PC-3 (cell line): ENCODE data around the gene LPCAT1. TPM values are rescaled to one million over a fixed set of nuclear protein-coding genes. Genes with fewer than 3 reads are reported as not detected.
"Not testable (repeated sequence)": the region's sequence is repeated elsewhere in the genome, so short reads cannot be mapped to it uniquely, and the experiment has no call there.

Experiments
- ATAC-seq: fragments of 200-7000 bp; cut with Tn5 transposase; 2 replicates; pipeline ENCODE4 v1.9.1; 2020; ENCODE audit warnings: mild to moderate bottlenecking, moderate library complexity
- BruUV-seq: library from RNA; stranded (reverse); fragments of 400-500 nt; replicated peaks from 2 replicates; lab custom pipeline; 2021; lab: Mats Ljungman, UMichigan
- CTCF ChIA-PET: fragments of 300-600 bp; sonication (Branson Sonifier 250); formaldehyde crosslinking; loops from one replicate; lab custom pipeline; 2022; ENCODE audit warnings: antibody characterized with exemption; lab: Charles Lee
- POLR2A ChIA-PET: fragments of 300-600 bp; sonication (Branson Sonifier 250); formaldehyde crosslinking; loops from one replicate; lab custom pipeline; 2022; ENCODE audit warnings: antibody characterized with exemption; ENCODE audit not compliant: unreplicated experiment; lab: Charles Lee
- DNase-seq: peaks from one replicate; pipeline ENCODE4 v3.0.0-alpha.2; 2015
- H2AFZ ChIP-seq: fragments of 300-600 bp; sonication (generic); 2 replicates; pipeline ENCODE4 v1.6.0; 2016; ENCODE audit warnings: antibody characterized with exemption, low read length
- H3F3A ChIP-seq: fragments of 300-600 bp; sonication (generic); one replicate; pipeline ENCODE4 v1.6.0; 2017; ENCODE audit warnings: antibody characterized with exemption, low read length, control low read depth, mild to moderate bottlenecking; ENCODE audit not compliant: unreplicated experiment
- H3K27ac ChIP-seq: fragments of 300-600 bp; sonication (generic); 2 replicates; pipeline ENCODE4 v1.5.1; 2016; ENCODE audit warnings: mild to moderate bottlenecking, low read length
- H3K27me3 ChIP-seq: fragments of 300-600 bp; sonication (generic); 2 replicates; pipeline ENCODE4 v1.6.1; 2016; ENCODE audit warnings: low read length, mixed read lengths
- H3K36me3 ChIP-seq: fragments of 300-600 bp; sonication (generic); 2 replicates; pipeline ENCODE4 v1.6.1; 2016; ENCODE audit warnings: low read depth, mixed run types, low read length, mixed read lengths
- H3K4me1 ChIP-seq: fragments of 300-600 bp; sonication (generic); 2 replicates; pipeline ENCODE4 v1.5.1; 2016; ENCODE audit warnings: low read length; ENCODE audit not compliant: insufficient read depth
- H3K4me2 ChIP-seq: fragments of 300-600 bp; sonication (generic); 2 replicates; pipeline ENCODE4 v1.6.0; 2016; ENCODE audit warnings: low read length
- H3K4me3 ChIP-seq: fragments of 300-600 bp; sonication (generic); 2 replicates; pipeline ENCODE4 v1.5.1; 2016; ENCODE audit warnings: mild to moderate bottlenecking, low read length, mixed read lengths
- H3K79me2 ChIP-seq: fragments of 300-600 bp; sonication (generic); 2 replicates; pipeline ENCODE4 v1.6.1; 2017; ENCODE audit warnings: low read length, mixed read lengths
- H3K9ac ChIP-seq: fragments of 300-600 bp; sonication (generic); 2 replicates; pipeline ENCODE4 v1.6.0; 2016; ENCODE audit warnings: mild to moderate bottlenecking, low read length
- H3K9me2 ChIP-seq: fragments of 300-600 bp; sonication (generic); replicated peaks from 2 replicates; pipeline ENCODE4 v1.6.1; 2016; ENCODE audit warnings: mixed run types, low read length, mixed read lengths
- H3K9me3 ChIP-seq: fragments of 300-600 bp; sonication (generic); 2 replicates; pipeline ENCODE4 v1.6.1; 2016; ENCODE audit warnings: low read length, mixed read lengths
- H4K20me1 ChIP-seq: fragments of 300-600 bp; sonication (generic); 2 replicates; pipeline ENCODE4 v1.6.1; 2016; ENCODE audit warnings: low read length, mixed read lengths
- EZH2 ChIP-seq: fragments of 300-600 bp; sonication (generic); IDR thresholded peaks from one replicate; pipeline ENCODE4 v1.6.1; 2017; ENCODE audit warnings: antibody characterized with exemption, mild to moderate bottlenecking, low read length; ENCODE audit not compliant: unreplicated experiment
- EZH2phosphoT487 ChIP-seq: fragments of 300-600 bp; sonication (generic); IDR thresholded peaks from 2 replicates; pipeline ENCODE4 v1.6.1; 2018; ENCODE audit warnings: mild to moderate bottlenecking, antibody characterized with exemption, low read length, borderline replicate concordance
- intact Hi-C: fragments of 100-400 bp; cut with micrococcal nuclease; formaldehyde crosslinking; loops from 2 replicates; pipeline ENCODE4 v1.9.0; 2023
- total RNA-seq: library from RNA; depleted of rRNA; stranded (reverse); fragments of >200 nt; gene quantifications from 2 replicates; pipeline ENCODE4 v1.2.3, GENCODE V29; 2014
- TF ChIP-seq, protein P1 (sequence below): fragments of 300-600 bp; sonication (generic); conservative IDR thresholded peaks from 2 replicates; pipeline ENCODE4 v1.5.1; 2017; ENCODE audit warnings: antibody characterized with exemption, low read depth, mild to moderate bottlenecking, low read length

Gene LPCAT1
- total RNA-seq, 1 experiment from 2014 or later, result 121 TPM

DNA sequence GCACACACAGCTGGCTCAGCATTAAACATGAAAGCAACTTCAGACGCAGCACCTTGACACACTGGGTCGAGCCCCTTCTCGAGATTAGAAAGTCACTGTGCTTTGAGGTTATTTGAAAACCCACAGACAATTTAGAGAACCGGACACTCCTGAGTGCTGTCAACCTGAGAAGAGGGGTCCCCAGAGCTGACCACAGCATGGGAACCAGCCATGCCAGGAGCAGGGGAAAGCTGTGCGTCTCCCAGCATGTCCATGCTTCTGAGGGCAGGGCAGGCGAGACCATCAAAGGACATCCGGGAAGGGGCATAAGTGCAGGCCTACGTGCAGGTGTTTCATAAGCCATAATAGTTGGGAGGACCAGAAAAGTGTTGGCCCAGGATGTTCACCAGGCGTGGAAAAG is 99.0 kb downstream of the LPCAT1 start:
- H3F3A ChIP-seq, result no peaks in the 10 kb centered on the region
- H3K4me3 ChIP-seq, result no peak overlapping the region
- no peaks in the 10 kb centered on the region for H3K9me3 ChIP-seq
- no peak overlapping the region for H3K9ac ChIP-seq
- no peaks in the 10 kb centered on the region for H3K9me2 ChIP-seq
- TF ChIP-seq, protein P1, sequence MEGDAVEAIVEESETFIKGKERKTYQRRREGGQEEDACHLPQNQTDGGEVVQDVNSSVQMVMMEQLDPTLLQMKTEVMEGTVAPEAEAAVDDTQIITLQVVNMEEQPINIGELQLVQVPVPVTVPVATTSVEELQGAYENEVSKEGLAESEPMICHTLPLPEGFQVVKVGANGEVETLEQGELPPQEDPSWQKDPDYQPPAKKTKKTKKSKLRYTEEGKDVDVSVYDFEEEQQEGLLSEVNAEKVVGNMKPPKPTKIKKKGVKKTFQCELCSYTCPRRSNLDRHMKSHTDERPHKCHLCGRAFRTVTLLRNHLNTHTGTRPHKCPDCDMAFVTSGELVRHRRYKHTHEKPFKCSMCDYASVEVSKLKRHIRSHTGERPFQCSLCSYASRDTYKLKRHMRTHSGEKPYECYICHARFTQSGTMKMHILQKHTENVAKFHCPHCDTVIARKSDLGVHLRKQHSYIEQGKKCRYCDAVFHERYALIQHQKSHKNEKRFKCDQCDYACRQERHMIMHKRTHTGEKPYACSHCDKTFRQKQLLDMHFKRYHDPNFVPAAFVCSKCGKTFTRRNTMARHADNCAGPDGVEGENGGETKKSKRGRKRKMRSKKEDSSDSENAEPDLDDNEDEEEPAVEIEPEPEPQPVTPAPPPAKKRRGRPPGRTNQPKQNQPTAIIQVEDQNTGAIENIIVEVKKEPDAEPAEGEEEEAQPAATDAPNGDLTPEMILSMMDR, result no peak
- TF ChIP-seq EZH2 (no peak), EZH2phosphoT487 (no peak)
- H3K27me3 ChIP-seq, result no peaks in the 10 kb centered on the region
- no peaks in the 10 kb centered on the region for H3K4me1 ChIP-seq
- H3K36me3 ChIP-seq, result no peaks in the 10 kb centered on the region
- H3K4me2 ChIP-seq, result no peak overlapping the region
- CTCF ChIA-PET, result no interaction called here
- POLR2A ChIA-PET, result no interaction called here
- DNase-seq (no peak), ATAC-seq (no peak)
- H2AFZ ChIP-seq, result no peak overlapping the region
- H4K20me1 ChIP-seq, result no peaks in the 10 kb centered on the region
- intact Hi-C loops, result no loop called here
- no peak overlapping the region for H3K27ac ChIP-seq
- BruUV-seq, result no TSS peak
- H3K79me2 ChIP-seq, result no peaks in the 10 kb centered on the region

DNA sequence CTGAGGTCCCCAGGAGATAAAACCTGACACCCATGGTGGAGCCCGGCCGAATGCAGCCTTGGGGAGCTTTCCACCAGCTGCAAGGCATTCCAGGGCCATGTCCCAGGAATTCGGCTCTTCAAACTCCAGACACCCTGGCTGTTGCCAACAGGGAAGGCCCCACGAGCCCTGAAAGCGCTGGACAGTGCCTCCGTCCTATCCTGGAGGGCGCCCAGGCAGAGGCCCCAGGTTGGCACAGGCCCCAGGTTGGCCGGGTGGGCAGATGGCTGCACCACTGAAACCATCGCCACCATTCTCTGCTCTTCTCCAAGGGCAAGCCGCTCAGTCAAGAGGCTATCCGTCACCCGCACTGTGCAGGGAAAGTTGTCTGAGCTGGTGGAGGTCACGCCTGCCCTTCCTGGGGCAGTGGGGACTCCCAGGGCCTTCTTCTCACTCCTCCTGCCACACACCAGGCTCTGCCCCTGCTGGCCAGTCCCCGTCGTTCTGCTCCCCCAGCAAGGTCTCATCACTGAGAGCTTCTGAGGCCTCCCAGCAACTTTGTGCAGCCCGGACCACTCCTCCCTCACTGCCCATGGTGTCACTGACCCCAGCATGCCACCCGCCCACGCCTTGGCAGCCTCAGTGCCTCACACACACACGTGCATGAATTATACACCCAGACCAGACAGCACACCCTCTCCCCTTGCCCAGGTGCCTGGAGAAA is 99.7 kb downstream of the LPCAT1 start:
- H3K79me2 ChIP-seq, result no peaks in the 10 kb centered on the region
- no TSS peak for BruUV-seq
- intact Hi-C loops, result no loop called here
- no peak for ATAC-seq
- POLR2A ChIA-PET, result no interaction called here
- no peak for DNase-seq
- no peak overlapping the region for H2AFZ ChIP-seq
- H4K20me1 ChIP-seq, result no peaks in the 10 kb centered on the region
- no peaks in the 10 kb centered on the region for H3K4me1 ChIP-seq
- H3F3A ChIP-seq, result no peaks in the 10 kb centered on the region
- H3K27ac ChIP-seq, result no peak overlapping the region
- H3K36me3 ChIP-seq, result no peaks in the 10 kb centered on the region
- H3K4me3 ChIP-seq, result no peak overlapping the region
- no peak overlapping the region for H3K4me2 ChIP-seq
- H3K9ac ChIP-seq, result no peak overlapping the region
- no peaks in the 10 kb centered on the region for H3K9me3 ChIP-seq
- H3K27me3 ChIP-seq, result no peaks in the 10 kb centered on the region
- CTCF ChIA-PET, result no interaction called here
- no peak for TF ChIP-seq EZH2phosphoT487
- no peak for TF ChIP-seq EZH2
- H3K9me2 ChIP-seq, result no peaks in the 10 kb centered on the region

DNA sequence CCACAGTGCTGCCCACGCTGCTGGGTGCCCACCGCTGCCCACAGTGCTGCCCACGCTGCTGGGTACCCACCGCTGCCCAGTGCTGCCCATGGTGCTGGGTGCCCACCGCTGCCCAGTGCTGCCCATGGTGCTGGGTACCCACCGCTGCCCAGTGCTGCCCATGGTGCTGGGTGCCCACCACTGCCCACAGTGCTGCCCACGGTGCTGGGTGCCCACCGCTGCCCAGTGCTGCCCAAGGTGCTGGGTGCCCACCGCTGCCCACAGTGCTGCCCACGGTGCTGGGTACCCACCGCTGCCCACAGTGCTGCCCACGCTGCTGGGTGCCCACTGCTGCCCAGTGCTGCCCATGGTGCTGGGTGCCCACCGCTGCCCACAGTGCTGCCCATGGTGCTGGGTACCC is 101.2 kb downstream of the LPCAT1 start:
- POLR2A ChIA-PET, H3K9me2 ChIP-seq, H3K4me3 ChIP-seq, H3K9ac ChIP-seq, H3K36me3 ChIP-seq, H3K4me2 ChIP-seq, H3K27me3 ChIP-seq, H3K4me1 ChIP-seq, DNase-seq, H3K79me2 ChIP-seq, H4K20me1 ChIP-seq, H3K9me3 ChIP-seq, CTCF ChIA-PET, H3F3A ChIP-seq, BruUV-seq, H3K27ac ChIP-seq, ATAC-seq, H2AFZ ChIP-seq, intact Hi-C loops: not testable (repeated sequence)
